SU-DHL-6 (cell line): ENCODE measurements around the gene DIAPH3.

Experiments used
- EZH2phosphoT487 ChIP-seq: fragments of 200-600 bp; sonication (generic), shearing (Covaris generic); conservative IDR thresholded peaks from 2 replicates; pipeline ENCODE4 v1.6.1; 2018; ENCODE audit warnings: mild to moderate bottlenecking, antibody characterized with exemption, low read length, moderate library complexity, mixed read lengths
- TF ChIP-seq, protein P1 (sequence below): fragments of 200-600 bp; sonication (generic); IDR thresholded peaks from one replicate; pipeline ENCODE4 v1.5.1; 2017; ENCODE audit warnings: antibody characterized with exemption, mild to moderate bottlenecking, low read length, moderate library complexity; ENCODE audit not compliant: insufficient read depth, poor library complexity, severe bottlenecking

DNA sequence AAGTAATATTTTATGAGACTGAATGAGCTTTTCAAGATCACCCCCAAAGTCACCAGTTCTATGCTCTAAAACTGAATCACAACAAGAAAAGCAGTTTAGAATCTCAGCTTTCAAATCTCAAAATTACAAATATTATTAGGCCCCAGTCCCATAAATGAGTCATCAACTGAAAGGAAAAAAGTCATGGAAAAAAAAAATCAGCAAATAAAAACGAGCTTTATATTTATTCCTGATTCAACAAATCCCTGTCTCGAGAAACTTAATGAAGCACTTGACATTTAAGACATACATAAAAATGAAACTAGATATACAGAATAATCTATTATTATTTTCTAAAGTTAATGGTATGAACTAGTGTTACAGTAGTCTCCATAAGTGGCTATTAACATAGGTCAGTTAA is 203.0 kb downstream of the DIAPH3 start:
- TF ChIP-seq, protein P1, sequence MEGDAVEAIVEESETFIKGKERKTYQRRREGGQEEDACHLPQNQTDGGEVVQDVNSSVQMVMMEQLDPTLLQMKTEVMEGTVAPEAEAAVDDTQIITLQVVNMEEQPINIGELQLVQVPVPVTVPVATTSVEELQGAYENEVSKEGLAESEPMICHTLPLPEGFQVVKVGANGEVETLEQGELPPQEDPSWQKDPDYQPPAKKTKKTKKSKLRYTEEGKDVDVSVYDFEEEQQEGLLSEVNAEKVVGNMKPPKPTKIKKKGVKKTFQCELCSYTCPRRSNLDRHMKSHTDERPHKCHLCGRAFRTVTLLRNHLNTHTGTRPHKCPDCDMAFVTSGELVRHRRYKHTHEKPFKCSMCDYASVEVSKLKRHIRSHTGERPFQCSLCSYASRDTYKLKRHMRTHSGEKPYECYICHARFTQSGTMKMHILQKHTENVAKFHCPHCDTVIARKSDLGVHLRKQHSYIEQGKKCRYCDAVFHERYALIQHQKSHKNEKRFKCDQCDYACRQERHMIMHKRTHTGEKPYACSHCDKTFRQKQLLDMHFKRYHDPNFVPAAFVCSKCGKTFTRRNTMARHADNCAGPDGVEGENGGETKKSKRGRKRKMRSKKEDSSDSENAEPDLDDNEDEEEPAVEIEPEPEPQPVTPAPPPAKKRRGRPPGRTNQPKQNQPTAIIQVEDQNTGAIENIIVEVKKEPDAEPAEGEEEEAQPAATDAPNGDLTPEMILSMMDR, result no peak
- TF ChIP-seq EZH2phosphoT487, result no peak
